HepG2 (cell line): Measurements from ENCODE around the gene SMIM13. TPM values are rescaled to one million over a fixed set of nuclear protein-coding genes. Genes with fewer than 3 reads are reported as not detected.

ENCODE experiments used
- E2F1 ChIP-seq: sonication (generic); formaldehyde crosslinking; IDR thresholded peaks from 2 replicates; pipeline ENCODE4 v1.5.0; 2020; ENCODE audit warnings: missing genetic modification reagents
- E2F5 ChIP-seq: sonication (generic); formaldehyde crosslinking; conservative IDR thresholded peaks from 2 replicates; pipeline ENCODE4 v1.4.0; 2020; ENCODE audit warnings: missing genetic modification reagents
- EHMT2 ChIP-seq: fragments of 200-600 bp; sonication (generic); IDR thresholded peaks from 2 replicates; pipeline ENCODE4 v1.7.0; 2017; ENCODE audit warnings: antibody characterized with exemption, low read depth, low read length, borderline replicate concordance
- ELK4 ChIP-seq: sonication (generic); formaldehyde crosslinking; IDR thresholded peaks from 2 replicates; pipeline ENCODE4 v1.9.0; 2021; ENCODE audit warnings: missing genetic modification reagents, borderline replicate concordance
- HHEX ChIP-seq: IDR thresholded peaks from 2 replicates; pipeline ENCODE4 v1.6.1; 2016; ENCODE audit warnings: control low read depth
- JDP2 ChIP-seq: sonication (generic); formaldehyde crosslinking; IDR thresholded peaks from 2 replicates; pipeline ENCODE4 v1.8.1; 2022; ENCODE audit warnings: missing genetic modification reagents, borderline replicate concordance
- MNT ChIP-seq: fragments of 450-650 bp; IDR thresholded peaks from 2 replicates; pipeline ENCODE4 v1.6.1; 2016
- NFYB ChIP-seq: sonication (generic); formaldehyde crosslinking; IDR thresholded peaks from 2 replicates; pipeline ENCODE4 v1.4.0; 2020; ENCODE audit warnings: missing genetic modification reagents
- ONECUT2 ChIP-seq: sonication (generic); formaldehyde crosslinking; IDR thresholded peaks from 2 replicates; pipeline ENCODE4 v1.4.0; 2020; ENCODE audit warnings: missing genetic modification reagents
- PAF1 ChIP-seq: IDR thresholded peaks from 2 replicates; pipeline ENCODE4 v1.6.1; 2016; ENCODE audit warnings: missing genetic modification reagents, missing compliant biosample characterization
- RORA ChIP-seq: sonication (generic); formaldehyde crosslinking; IDR thresholded peaks from 2 replicates; pipeline ENCODE4 v1.5.0; 2020; ENCODE audit warnings: mild to moderate bottlenecking, missing genetic modification reagents, moderate library complexity
- SNAPC2 ChIP-seq: sonication (generic); formaldehyde crosslinking; IDR thresholded peaks from 2 replicates; pipeline ENCODE4 v1.8.1; 2022; ENCODE audit warnings: mild to moderate bottlenecking, missing genetic modification reagents
- SRSF4 ChIP-seq: fragments of 200-400 bp; formaldehyde crosslinking; IDR thresholded peaks from one replicate; pipeline ENCODE4 v1.6.1; 2018; ENCODE audit warnings: mild to moderate bottlenecking, low read depth, low read length, moderate library complexity; ENCODE audit not compliant: poor library complexity, severe bottlenecking
- TBP ChIP-seq: sonication (generic); formaldehyde crosslinking; IDR thresholded peaks from 2 replicates; pipeline ENCODE4 v1.5.0; 2020; ENCODE audit warnings: missing genetic modification reagents
- TEAD2 ChIP-seq: sonication (generic); formaldehyde crosslinking; IDR thresholded peaks from 2 replicates; pipeline ENCODE4 v1.9.0; 2021; ENCODE audit warnings: missing genetic modification reagents
- ZBTB2 ChIP-seq: sonication (generic); formaldehyde crosslinking; IDR thresholded peaks from 2 replicates; pipeline ENCODE4 v1.8.0; 2022; ENCODE audit warnings: low read depth, missing genetic modification reagents
- ZFAT ChIP-seq: sonication (generic); formaldehyde crosslinking; conservative IDR thresholded peaks from 2 replicates; pipeline ENCODE4 v1.8.1; 2023; ENCODE audit warnings: missing genetic modification reagents, inconsistent platforms
- ZNF101 ChIP-seq: sonication (generic); formaldehyde crosslinking; IDR thresholded peaks from 2 replicates; pipeline ENCODE4 v1.4.0; 2020; ENCODE audit warnings: mild to moderate bottlenecking, low read depth, missing genetic modification reagents, borderline replicate concordance
- ZNF136 ChIP-seq: sonication (generic); formaldehyde crosslinking; IDR thresholded peaks from 2 replicates; pipeline ENCODE4 v1.8.1; 2022; ENCODE audit warnings: low read depth, mild to moderate bottlenecking, moderate library complexity, missing genetic modification reagents
- ZNF143 ChIP-seq: sonication (generic); formaldehyde crosslinking; IDR thresholded peaks from 2 replicates; pipeline ENCODE4 v1.4.0; 2020; ENCODE audit warnings: missing genetic modification reagents
- ZNF451 ChIP-seq: sonication (generic); formaldehyde crosslinking; IDR thresholded peaks from 2 replicates; pipeline ENCODE4 v1.5.0; 2020; ENCODE audit warnings: mild to moderate bottlenecking, missing genetic modification reagents
- ZNF552 ChIP-seq: sonication (generic); formaldehyde crosslinking; IDR thresholded peaks from 2 replicates; pipeline ENCODE4 v1.9.0; 2022; ENCODE audit warnings: missing genetic modification reagents, mild to moderate bottlenecking, borderline replicate concordance
- ZNF556 ChIP-seq: sonication (generic); formaldehyde crosslinking; IDR thresholded peaks from 2 replicates; pipeline ENCODE4 v1.4.0; 2020; ENCODE audit warnings: mild to moderate bottlenecking, missing genetic modification reagents, borderline replicate concordance
- ZNF678 ChIP-seq: sonication (generic); formaldehyde crosslinking; IDR thresholded peaks from 2 replicates; pipeline ENCODE4 v1.4.0; 2020; ENCODE audit warnings: mild to moderate bottlenecking, missing genetic modification reagents
- polyA plus RNA-seq, 8 experiments: library from polyadenylated mRNA; depleted of rRNA in 3 of 8; stranded (reverse) in 7 of 8; unstranded in 1 of 8; fragments of >200 nt; fragmentation: Illumina TruSeq in 4 of 8; extraction: Trizol in 4 of 8; gene quantifications; 2 replicates each; pipeline versions ENCODE4 v1.2.1 to v1.2.3, GENCODE V29; 2011 to 2016; ENCODE audit warnings: low read depth in 4 of 8, missing spikeins in 1 of 8, mixed read lengths in 1 of 8; ENCODE audit not compliant: insufficient read depth in 1 of 8
- total RNA-seq, 5 experiments: library from RNA; depleted of rRNA; stranded (reverse); fragments of >200 nt; fragmentation: Illumina TruSeq; extraction: Trizol; gene quantifications; 2 replicates each; pipeline ENCODE4 v1.2.3, GENCODE V29; 2016; ENCODE audit warnings: low read depth in 1 of 5

The SMIM13 gene
- total and polyA plus RNA-seq, 2 of the 13 experiments (the other 11 are each of a cell fraction or from before 2014, with no cell fraction given) = 2.7 to 10.2 TPM

GRCh38 chr6:11093626-11094410 is at the start of gene SMIM13 (continued):
- no peak for TF ChIP-seq HHEX (CRISPR knock-in tag)
- no peak; the same call in 1 of the 2 replicates for TF ChIP-seq JDP2 (CRISPR knock-in tag)
- TF ChIP-seq ZNF143 (CRISPR knock-in tag) = peak; percentile 100
- peak; percentile 93; the same call in 1 of the 2 replicates for TF ChIP-seq TBP (CRISPR knock-in tag)
- peak; percentile 54; the same call in 1 of the 2 replicates for TF ChIP-seq NFYB
- peak; percentile 3; the same call in 1 of the 2 replicates for TF ChIP-seq MNT
- TF ChIP-seq ZNF451 (CRISPR knock-in tag) = peak; percentile 84
- peak; percentile 89 for TF ChIP-seq ZNF136
- 0 out of 2 replicates have a peak, but pooled peaks have one; percentile 46 for TF ChIP-seq ZNF101 (CRISPR knock-in tag)
- peak; percentile 94 for TF ChIP-seq SNAPC2 (CRISPR knock-in tag)
- no peak for TF ChIP-seq PAF1 (CRISPR knock-in tag)
- no peak for TF ChIP-seq ELK4 (CRISPR knock-in tag)
- peak; percentile 1; the same call in 1 of the 2 replicates for TF ChIP-seq ONECUT2 (CRISPR knock-in tag)
- TF ChIP-seq ZNF552 (CRISPR knock-in tag) = peak; percentile 12; the same call in 1 of the 2 replicates
- peak; percentile 89; the same call in 1 of the 2 replicates for TF ChIP-seq E2F5 (CRISPR knock-in tag)
- TF ChIP-seq SRSF4 = no peak
- TF ChIP-seq ZNF678 = peak; percentile 46; the same call in 1 of the 2 replicates
- TF ChIP-seq ZFAT (CRISPR knock-in tag) = 0 out of 2 replicates have a peak, but pooled peaks have one; percentile 68
- TF ChIP-seq ZBTB2 = peak; percentile 18; the same call in 1 of the 2 replicates
- TF ChIP-seq ZNF556 = peak; percentile 89
- no peak; the same call in 1 of the 2 replicates for TF ChIP-seq RORA (CRISPR knock-in tag)
- TF ChIP-seq E2F1 (CRISPR knock-in tag) = peak; percentile 94
- TF ChIP-seq EHMT2 = no peak
- no peak for TF ChIP-seq TEAD2 (CRISPR knock-in tag)
